Activated naive CD4-positive, alpha-beta T cell treated with anti-CD3 and anti-CD28 coated beads for 36 hours (primary cell): ENCODE results near the gene UNC5B. TPM values are rescaled to one million over a fixed set of nuclear protein-coding genes. Genes with fewer than 3 reads are reported as not detected.

Source experiments
- CTCF ChIA-PET: fragments of 350-600 bp; sonication (Branson Sonifier 250); formaldehyde crosslinking; loops from one replicate; lab custom pipeline; 2021; ENCODE audit warnings: antibody characterized with exemption; lab: Charles Lee
- DNase-seq: peaks from one replicate; pipeline ENCODE4 v3.0.0-alpha.2; 2020
- H3K27ac Mint-ChIP-seq: one replicate; pipeline ENCODE4 v1.8.0; 2021; ENCODE audit warnings: mild to moderate bottlenecking, mixed read lengths
- H3K27me3 Mint-ChIP-seq: one replicate; pipeline ENCODE4 v1.8.0; 2021; ENCODE audit warnings: low read depth, mixed read lengths
- H3K36me3 Mint-ChIP-seq: one replicate; pipeline ENCODE4 v1.8.0; 2021; ENCODE audit warnings: low read depth, mixed read lengths
- H3K4me1 Mint-ChIP-seq: one replicate; pipeline ENCODE4 v1.8.0; 2021; ENCODE audit warnings: low read depth, mixed read lengths
- H3K4me3 Mint-ChIP-seq: one replicate; pipeline ENCODE4 v1.8.0; 2021; ENCODE audit warnings: mild to moderate bottlenecking, moderate library complexity, mixed read lengths
- H3K9me3 Mint-ChIP-seq: one replicate; pipeline ENCODE4 v1.8.0; 2021; ENCODE audit warnings: mixed read lengths
- intact Hi-C: fragments of 100-400 bp; cut with micrococcal nuclease; formaldehyde crosslinking; loops from one replicate; pipeline ENCODE4 v1.15.1; 2023
- total RNA-seq, 2 experiments: library from RNA; stranded (reverse); gene quantifications; one replicate each; pipeline ENCODE4 v1.2.3, GENCODE V29; 2021

Gene UNC5B
- total RNA-seq, 2 experiments from 2014 or later, result 0.05 TPM

DNA sequence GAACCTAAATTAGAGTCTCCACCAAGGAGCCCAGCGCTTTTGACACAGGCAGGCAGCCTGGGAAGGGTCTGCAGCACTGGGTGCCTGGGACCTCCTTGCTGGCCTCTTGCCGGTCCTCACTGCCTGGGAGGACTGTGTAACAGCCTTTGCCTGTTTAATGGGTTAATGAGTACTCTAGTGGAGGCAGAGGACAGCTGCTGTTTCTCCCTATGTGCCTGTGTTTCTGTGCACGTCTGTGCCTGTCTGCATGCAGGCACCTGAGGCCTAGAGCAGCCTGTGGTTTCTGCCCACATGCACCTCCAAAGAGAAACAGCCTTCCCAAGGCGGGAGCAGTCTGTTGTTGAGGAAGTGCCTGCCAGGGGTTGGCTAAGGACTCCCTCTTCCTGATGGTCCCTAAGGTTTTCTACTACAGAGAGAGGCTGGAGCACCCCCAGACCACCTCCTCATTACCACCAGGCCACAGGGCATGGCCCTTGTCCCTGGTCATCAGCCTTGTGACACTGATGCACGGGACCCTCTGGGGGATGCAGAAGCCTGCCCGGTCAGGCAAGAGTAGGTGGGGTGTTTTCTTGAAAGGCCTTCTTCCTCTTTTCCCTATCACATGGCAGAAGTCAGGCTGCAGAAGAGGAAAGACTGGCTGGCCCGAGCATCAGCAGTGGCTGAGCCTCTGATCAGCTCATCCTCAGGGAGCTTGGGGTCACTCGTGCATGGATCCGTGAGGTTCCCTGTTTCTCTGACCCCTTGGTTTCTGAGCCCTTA, 120.9 kb downstream of the UNC5B start:
- H3K9me3 Mint-ChIP-seq, result no peaks in the 10 kb centered on the region
- no peaks in the 10 kb centered on the region for H3K27me3 Mint-ChIP-seq
- no peaks in the 10 kb centered on the region for H3K36me3 Mint-ChIP-seq
- CTCF ChIA-PET, result no interaction called here
- H3K4me1 Mint-ChIP-seq, result no peaks in the 10 kb centered on the region
- H3K4me3 Mint-ChIP-seq, result no peak overlapping the region
- DNase-seq, result no peak
- intact Hi-C loops, result no loop called here
- H3K27ac Mint-ChIP-seq, result no peak overlapping the region

DNA sequence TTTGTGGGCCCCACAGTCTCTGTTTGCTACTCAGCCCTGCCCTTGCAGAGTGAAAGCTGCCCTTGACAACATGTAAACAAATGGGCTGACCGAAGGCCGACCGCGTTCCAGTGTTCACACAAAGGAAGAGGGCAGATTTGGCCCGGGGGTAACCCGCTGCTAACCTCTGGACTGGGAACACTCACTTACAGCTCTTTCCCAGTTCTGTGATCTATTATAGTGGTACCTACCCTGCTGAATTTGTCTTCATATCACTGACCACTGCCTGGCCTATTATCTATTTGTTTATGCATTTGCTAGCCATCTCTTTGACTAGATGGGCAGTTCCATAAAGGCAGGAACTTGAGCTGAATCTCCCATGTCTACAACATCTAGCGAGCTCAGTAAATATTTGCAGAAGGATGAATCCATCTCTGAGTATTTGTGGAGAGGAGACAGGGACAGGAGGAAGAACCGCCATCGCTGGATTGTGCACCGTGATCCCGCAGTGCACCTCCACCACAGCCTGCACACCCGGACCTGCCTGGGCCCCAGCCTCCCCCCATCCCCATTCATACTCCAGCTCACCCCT, 121.9 kb downstream of the UNC5B start:
- no peaks in the 10 kb centered on the region for H3K36me3 Mint-ChIP-seq
- CTCF ChIA-PET, result interaction anchor here (0.7 to 1.5 kb wide), 3 partner anchors 16 to 62 kb away, joined by 3 to 4 read pairs (median 3); no protein-coding TSS in a partner anchor
- DNase-seq, result no peak
- no peaks in the 10 kb centered on the region for H3K4me1 Mint-ChIP-seq
- no peak overlapping the region for H3K27ac Mint-ChIP-seq
- no peaks in the 10 kb centered on the region for H3K9me3 Mint-ChIP-seq
- no peak overlapping the region for H3K4me3 Mint-ChIP-seq
- H3K27me3 Mint-ChIP-seq, result no peaks in the 10 kb centered on the region
- intact Hi-C loops, result no loop called here

DNA sequence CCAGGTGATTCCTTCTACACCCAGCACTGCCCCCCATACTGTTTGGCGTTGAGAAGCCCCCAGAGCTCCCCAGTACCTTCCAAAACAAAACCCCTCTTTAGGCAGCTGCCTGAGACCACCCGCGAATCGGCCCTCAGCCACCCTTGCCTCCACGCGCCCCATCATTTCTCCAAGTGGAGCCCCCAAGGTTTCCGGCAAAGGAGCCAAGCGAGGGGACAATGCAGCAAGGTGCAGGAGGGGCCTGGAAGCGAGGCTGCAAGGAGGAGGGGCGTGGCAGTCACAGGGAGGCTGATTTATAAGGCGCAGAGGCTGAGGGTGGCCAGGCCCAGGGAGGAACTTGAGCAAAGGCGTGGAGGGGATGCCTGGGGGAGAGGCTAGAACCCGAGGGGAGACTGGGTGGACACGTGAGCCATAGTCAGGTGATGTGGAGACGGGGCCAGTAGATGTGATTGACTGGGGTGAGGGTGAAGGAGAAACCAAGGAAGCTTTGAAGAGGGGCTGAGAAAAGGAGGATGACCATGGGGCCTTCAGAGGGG, 122.9 kb downstream of the UNC5B start:
- H3K4me1 Mint-ChIP-seq, result no peaks in the 10 kb centered on the region
- peaks cover 2% of the 10 kb centered on the region for H3K36me3 Mint-ChIP-seq
- H3K27me3 Mint-ChIP-seq, result no peaks in the 10 kb centered on the region
- CTCF ChIA-PET, result interaction anchor here (1.1 to 1.5 kb wide), 2 partner anchors 15 to 21 kb away, joined by 3 to 4 read pairs; no protein-coding TSS in a partner anchor
- DNase-seq, result no peak
- H3K4me3 Mint-ChIP-seq, result no peak overlapping the region
- H3K27ac Mint-ChIP-seq, result no peak overlapping the region
- H3K9me3 Mint-ChIP-seq, result no peaks in the 10 kb centered on the region
- intact Hi-C loops, result no loop called here

DNA sequence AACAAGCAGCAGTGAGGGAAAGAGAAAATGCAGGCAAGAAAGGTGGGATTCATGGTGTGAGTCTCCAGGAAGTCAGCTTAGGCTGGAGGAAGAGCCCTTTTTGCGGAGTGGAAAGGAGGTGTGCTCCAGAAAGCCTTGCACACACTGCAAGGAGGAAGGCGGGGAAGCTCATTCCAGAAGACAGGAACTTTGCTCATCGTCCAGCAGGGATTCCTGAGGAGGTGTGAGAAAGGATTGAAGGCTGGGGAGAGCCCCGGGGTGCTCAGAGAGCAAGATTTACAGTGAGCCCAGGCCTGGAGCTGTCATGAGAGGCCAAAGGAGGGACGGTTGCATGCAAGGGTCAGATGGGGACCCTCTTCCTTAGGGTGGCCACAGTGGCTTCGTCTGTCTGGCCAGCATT, 124.3 kb downstream of the UNC5B start:
- CTCF ChIA-PET, result interaction anchor here (0.7 kb wide), 1 partner anchor 456 kb away, joined by 3 read pairs; no protein-coding TSS in a partner anchor
- Mint-ChIP-seq H3K9me3 (no peaks in the 10 kb centered on the region), H3K36me3 (peaks cover 2% of the 10 kb centered on the region), H3K4me3 (no peak overlapping the region), H3K27me3 (no peaks in the 10 kb centered on the region), H3K4me1 (no peaks in the 10 kb centered on the region), H3K27ac (no peak overlapping the region)
- intact Hi-C loops, result no loop called here
- DNase-seq, result no peak

DNA sequence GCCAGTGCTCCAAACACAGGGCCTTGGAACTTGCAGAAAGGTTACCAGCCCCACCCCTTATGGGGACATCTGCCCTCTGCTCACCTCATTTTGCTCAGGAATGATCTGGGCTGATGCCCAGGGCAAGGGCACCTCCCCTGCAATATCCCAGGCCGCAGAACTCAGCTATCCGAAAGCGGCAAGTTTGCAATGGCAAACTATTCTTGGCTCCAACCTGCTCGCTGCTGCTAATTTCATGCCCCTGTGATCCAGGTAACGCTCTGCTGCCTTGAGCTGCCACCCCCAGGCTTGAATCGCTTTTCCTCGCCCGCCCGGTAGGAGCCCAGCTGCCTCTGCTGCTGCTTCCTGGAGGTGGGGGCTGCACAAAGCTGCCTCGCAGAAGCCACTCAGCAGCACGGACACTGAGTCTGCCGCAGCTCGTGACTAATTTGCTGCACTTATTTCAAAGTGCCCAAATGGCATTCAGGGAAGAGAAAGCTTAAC, 124.9 kb downstream of the UNC5B start:
- no peak for DNase-seq
- Mint-ChIP-seq H3K27me3 (no peaks in the 10 kb centered on the region), H3K4me1 (no peaks in the 10 kb centered on the region), H3K27ac (no peak overlapping the region), H3K36me3 (peaks cover 2% of the 10 kb centered on the region), H3K4me3 (no peak overlapping the region), H3K9me3 (no peaks in the 10 kb centered on the region)
- CTCF ChIA-PET, result interaction anchor here (0.7 kb wide), 1 partner anchor 455 kb away, joined by 3 read pairs; no protein-coding TSS in a partner anchor
- intact Hi-C loops, result no loop called here

DNA sequence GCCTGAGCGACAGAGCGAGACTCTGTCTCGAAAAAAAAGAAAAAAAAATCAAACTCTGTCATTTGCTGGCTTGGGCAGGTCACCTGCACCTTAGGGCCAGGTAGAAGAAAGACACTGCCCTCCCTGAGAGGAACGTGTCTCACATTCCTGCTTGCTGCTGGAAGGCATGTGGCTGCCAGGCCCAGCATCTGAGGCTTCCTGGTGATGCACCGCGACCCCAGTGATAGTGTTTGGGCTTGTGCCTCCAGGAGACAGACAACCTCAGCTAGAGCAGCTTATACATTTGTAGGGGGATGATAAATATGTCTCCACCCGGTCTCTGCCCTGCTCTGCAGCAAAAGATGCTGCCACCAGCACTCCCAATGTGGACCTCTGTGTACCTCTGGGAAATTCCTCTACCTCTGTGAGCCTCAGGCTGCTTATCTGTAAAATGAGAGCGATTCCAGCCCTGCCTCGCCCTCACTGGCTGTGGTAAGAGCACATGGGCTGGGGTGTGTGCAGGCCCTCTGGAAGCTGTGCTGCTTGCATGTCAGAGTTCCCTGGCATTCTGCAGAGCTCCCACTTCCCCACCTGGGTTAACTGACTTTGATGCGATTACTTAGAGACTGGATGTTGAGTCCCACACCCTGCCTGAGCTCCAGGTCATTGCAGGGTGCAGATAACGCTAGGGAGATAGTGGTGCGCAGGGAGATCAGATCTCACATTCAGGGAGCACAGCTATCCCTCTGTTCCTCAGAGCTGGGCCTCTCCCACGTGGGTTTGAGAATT, 126.5 kb downstream of the UNC5B start:
- H3K27me3 Mint-ChIP-seq, result no peaks in the 10 kb centered on the region
- peaks cover 2% of the 10 kb centered on the region for H3K36me3 Mint-ChIP-seq
- CTCF ChIA-PET, result interaction anchor here (0.7 kb wide), 1 partner anchor 38 kb away, joined by 3 read pairs; no protein-coding TSS in a partner anchor
- no peak overlapping the region for H3K27ac Mint-ChIP-seq
- no peaks in the 10 kb centered on the region for H3K9me3 Mint-ChIP-seq
- intact Hi-C loops, result no loop called here
- no peak for DNase-seq
- no peak overlapping the region for H3K4me3 Mint-ChIP-seq
- H3K4me1 Mint-ChIP-seq, result no peaks in the 10 kb centered on the region

DNA sequence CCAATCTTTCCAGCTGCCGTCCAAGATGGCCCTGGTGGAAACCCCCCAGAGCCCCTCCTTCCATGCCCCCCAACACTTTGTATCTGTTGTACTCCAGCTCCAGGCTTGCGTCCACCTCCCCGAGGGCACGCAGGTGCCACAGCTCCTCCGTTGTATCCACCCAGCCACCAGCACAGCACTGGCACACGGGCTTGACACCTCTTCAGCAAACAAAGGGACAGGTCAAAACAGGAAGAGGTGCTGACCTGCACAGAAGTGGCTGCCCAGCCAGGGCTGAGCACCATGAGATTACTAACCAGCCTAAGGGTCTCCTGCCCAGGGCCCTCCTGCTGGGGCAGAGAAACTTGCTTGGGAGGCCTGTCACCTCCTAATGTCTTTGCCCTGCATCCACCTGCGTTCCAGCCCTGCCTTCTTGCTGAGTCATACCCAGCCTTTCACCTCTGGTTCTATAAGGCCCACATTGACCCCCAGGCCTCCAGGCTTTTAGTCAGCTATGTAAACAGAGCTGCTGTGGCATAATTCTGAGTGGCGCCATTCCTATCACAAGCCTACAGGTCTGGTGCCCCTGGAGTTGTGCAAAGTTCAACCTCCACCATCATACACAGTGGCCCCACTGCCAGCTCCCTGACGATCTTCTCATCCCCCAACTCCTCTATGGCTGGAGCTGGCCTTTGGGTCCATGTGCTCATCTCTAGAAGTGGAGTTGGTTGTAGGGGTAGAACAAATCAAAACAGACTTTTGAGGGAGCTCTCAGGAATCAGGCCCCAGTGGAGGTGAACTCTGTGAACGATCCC, 127.6 kb downstream of the UNC5B start:
- intact Hi-C loops, result no loop called here
- no peak overlapping the region for H3K27ac Mint-ChIP-seq
- no peaks in the 10 kb centered on the region for H3K27me3 Mint-ChIP-seq

DNA sequence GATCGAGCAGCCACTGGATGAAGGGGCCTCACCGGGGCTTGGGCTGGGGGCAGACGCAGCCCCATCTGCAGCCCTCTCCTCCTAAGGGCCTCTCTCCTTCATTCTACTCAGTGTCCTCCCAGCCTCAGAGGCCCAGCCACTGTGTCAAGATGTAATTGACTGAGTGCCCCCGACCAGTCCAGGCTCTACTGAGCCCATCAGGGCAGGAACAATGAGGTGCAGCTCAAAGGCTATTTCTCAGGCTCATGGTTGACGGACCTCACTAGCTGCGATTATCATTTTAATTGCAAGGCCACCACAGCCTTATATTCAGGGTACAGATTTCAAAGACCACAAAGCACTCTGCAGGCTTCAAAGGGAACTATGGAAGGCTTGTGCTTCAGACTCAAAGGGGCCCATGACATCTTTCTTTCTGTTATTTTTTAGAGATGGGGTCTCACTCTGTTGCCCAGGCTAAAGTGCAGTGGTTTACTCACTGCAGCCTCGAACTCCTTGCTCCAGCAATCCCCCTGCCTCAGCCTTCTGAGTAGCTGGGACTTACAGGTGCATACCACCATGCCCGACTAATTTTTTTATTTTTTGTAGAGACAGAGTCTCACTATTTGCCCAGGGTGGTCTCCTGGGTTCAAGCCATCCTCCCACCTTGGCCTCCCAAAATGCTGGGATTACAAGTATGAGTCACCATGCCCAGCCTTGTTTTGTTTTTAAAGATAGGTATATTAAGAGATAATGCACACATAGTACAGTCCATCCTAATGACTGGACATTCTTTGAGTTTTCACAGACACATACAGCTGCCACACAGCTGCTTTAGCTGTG, 130.4 kb downstream of the UNC5B start:
- Mint-ChIP-seq H3K4me1 (no peaks in the 10 kb centered on the region), H3K27me3 (no peaks in the 10 kb centered on the region), H3K9me3 (no peaks in the 10 kb centered on the region), H3K36me3 (peaks cover 2% of the 10 kb centered on the region), H3K27ac (no peak overlapping the region), H3K4me3 (no peak overlapping the region)
- intact Hi-C loops, result no loop called here
- DNase-seq, result no peak
- CTCF ChIA-PET, result no interaction called here

More for the DNA sequence above, 127.6 kb downstream of the UNC5B start:
- H3K4me3 Mint-ChIP-seq, result no peak overlapping the region
- DNase-seq, result no peak
- peaks cover 2% of the 10 kb centered on the region for H3K36me3 Mint-ChIP-seq
- no peaks in the 10 kb centered on the region for H3K9me3 Mint-ChIP-seq
- CTCF ChIA-PET, result interaction anchor here (0.9 kb wide), 1 partner anchor 26 kb away, joined by 3 read pairs; no protein-coding TSS in a partner anchor
- no peaks in the 10 kb centered on the region for H3K4me1 Mint-ChIP-seq

DNA sequence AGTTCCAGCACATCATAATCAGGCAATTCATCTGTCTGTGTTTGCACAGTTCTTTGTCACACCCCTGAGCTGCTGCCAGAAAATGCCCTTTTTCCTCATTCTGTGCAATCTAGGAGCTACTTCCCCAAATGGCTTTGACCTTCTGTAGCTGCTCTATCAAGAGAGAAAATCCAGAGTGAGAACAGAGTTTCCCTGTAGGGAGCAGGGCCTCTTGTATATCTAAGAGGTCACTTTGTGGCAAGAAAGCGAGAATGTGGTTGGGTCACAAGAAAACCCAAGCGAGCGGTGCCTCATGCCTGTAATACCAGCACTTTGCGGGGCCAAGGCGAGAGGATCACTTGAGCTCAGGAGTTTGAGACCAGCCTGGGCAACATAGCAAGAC, 131.0 kb downstream of the UNC5B start:
- CTCF ChIA-PET, result interaction anchor here (0.9 kb wide), 1 partner anchor 28 kb away, joined by 5 read pairs; no protein-coding TSS in a partner anchor
- intact Hi-C loops, result no loop called here
- DNase-seq, result no peak
- no peaks in the 10 kb centered on the region for H3K4me1 Mint-ChIP-seq
- H3K4me3 Mint-ChIP-seq, result no peak overlapping the region
- no peaks in the 10 kb centered on the region for H3K27me3 Mint-ChIP-seq
- H3K27ac Mint-ChIP-seq, result no peak overlapping the region
- peaks cover 2% of the 10 kb centered on the region for H3K36me3 Mint-ChIP-seq
- no peaks in the 10 kb centered on the region for H3K9me3 Mint-ChIP-seq

DNA sequence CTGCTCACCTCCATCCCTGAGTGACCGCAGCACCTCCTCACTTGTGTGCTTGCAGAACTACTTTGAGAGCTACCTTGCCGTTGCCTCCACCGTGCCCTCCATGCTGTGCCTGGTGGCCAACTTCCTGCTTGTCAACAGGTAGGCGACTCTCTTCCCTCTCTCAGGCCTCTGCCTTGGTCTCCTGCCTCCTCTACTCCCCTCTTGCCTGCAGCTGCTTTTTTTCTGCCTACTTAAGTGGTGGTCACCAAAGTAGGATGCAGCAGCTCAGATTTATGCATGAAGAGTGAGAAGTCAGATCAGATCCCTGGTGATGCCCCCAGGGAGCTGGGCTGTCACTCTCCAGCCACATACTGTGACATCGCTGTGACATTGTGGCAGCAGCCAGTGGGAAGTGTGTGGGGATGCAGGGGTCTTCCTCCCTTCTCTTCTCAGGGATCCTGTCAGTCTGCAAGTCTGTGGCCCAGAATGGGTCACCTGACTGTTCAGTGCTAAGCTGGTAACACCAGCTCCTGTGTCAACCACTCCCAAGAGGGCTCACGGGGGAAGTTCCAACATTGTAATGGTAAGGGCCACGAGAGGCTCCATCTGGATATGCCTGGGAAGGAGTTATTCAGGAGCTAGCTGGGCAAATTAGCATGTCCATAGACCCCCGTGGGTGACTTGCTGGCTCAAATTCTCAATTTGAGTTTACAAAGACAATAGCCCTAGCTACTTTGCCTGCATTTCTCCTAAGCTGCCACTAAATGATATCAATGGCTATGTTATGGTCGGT, 132.0 kb downstream of the UNC5B start:
- Mint-ChIP-seq H3K4me3 (no peak overlapping the region), H3K4me1 (no peaks in the 10 kb centered on the region), H3K36me3 (peaks cover 2% of the 10 kb centered on the region), H3K9me3 (no peaks in the 10 kb centered on the region), H3K27me3 (no peaks in the 10 kb centered on the region), H3K27ac (no peak overlapping the region)
- intact Hi-C loops, result no loop called here
- CTCF ChIA-PET, result interaction anchor here (0.9 kb wide), 1 partner anchor 29 kb away, joined by 5 read pairs; no protein-coding TSS in a partner anchor
- no peak for DNase-seq
